GM19238 (cell line): Measurements from ENCODE around the gene P2RX3.
"Not testable (repeated sequence)": the region's sequence is repeated elsewhere in the genome, so short reads cannot be mapped to it uniquely, and the experiment has no call there.

ENCODE experiments used
- DNase-seq: peaks from one replicate; pipeline ENCODE4 v3.0.0; 2011; ENCODE audit warnings: low spot score; ENCODE audit not compliant: insufficient read length

The P2RX3 gene

DNA sequence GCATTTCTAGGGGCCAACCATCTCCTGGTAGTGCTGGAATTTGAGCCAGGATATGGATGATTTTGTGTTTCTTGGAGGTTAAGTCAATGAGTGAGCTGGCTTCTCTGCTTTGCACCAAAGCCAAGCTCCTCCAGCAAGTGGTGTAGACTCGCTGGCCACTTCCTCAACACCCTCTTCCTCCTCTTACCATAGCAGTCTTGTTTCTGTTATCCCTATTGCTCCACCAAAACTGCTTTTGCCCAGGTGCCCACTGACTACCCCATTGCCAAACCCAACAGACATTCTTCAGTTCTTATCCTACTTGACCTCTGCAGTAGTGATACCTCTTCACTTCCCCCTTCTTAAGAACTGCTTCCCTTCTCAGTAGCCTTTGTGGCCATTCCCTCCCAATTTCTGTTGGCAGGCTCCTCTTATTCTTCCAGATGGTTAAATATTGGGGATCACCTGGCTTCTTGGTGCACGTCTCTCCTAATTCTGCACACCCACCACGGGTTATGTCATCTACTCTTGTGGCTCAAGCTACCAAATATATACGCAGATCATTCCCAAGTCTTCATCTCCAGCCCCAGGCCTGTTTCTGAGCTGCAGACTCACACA, 59.3 kb downstream of the P2RX3 start:
- DNase-seq: no peak

DNA sequence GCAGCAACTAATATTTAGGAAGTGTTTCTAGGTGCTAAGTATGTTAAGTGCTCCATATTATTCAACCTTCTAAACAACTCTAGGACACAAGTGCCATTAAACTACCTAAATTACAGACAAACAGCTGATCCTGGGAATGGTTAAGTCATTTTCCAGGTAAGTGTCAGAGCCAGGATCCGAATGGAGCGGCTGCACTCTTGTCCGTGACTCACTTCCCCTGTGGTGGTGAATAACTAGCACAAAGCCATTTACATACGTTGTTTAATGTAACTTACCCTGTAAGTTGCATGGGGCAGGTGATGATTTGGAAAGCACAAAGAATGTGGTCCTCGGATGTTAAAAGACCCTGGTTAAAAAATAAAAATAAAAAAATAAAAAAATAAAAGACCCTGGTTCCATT, 61.1 kb downstream of the P2RX3 start:
- no peak for DNase-seq

- DNase-seq: no peak
Measured at GRCh38 chr11:57399972-57400578, 61.9 kb downstream of the P2RX3 start.

DNA sequence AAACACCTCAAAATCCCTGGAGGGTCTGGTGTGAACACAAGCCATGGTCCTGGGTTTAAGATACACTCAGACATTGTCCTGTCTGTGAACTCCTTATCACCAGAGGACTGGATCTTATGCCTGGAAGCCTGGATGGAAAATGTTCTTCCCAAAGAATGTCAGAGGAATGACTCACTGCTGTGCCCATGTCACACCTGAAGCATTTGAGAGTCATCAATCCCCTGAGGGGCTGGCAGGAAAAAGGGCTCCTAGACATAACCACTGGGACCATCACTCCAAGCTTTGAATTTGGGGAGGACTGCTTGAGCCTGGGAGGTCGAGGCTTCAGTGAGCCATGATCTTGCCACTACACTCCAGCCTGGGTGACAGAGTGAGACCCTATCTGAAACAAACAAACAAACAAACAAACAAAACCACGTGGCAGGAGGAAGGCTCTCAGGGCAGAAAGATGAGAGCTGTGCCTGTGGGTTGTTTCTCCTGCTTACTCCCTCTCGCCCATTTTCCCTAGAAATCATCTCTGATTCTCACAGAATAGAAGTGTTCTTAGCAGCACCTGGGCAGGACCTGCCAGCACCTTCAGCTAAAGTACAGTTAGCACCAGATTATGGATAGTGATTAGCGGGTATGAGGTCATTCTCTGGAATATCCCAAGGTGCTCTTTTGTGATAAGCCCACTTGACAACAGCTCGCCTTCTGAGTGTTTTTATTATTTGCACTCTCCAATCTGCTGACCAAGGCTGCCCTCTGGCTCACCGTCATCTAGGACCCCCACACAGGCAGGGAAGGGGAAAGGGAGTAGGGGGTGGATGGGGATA, 64.2 kb downstream of the P2RX3 start:
- DNase-seq: no peak

GRCh38 chr11:57403003-57403801, 65.0 kb downstream of the P2RX3 start:
- not testable (repeated sequence) for DNase-seq

- DNase-seq: no peak
Measured at GRCh38 chr11:57403802-57404147, 65.6 kb downstream of the P2RX3 start.

- no peak for DNase-seq
Measured at GRCh38 chr11:57405271-57405860, 67.2 kb downstream of the P2RX3 start.

- peak; percentile 32 for DNase-seq
Measured at GRCh38 chr11:57406337-57406904, 68.3 kb downstream of the P2RX3 start.

DNA sequence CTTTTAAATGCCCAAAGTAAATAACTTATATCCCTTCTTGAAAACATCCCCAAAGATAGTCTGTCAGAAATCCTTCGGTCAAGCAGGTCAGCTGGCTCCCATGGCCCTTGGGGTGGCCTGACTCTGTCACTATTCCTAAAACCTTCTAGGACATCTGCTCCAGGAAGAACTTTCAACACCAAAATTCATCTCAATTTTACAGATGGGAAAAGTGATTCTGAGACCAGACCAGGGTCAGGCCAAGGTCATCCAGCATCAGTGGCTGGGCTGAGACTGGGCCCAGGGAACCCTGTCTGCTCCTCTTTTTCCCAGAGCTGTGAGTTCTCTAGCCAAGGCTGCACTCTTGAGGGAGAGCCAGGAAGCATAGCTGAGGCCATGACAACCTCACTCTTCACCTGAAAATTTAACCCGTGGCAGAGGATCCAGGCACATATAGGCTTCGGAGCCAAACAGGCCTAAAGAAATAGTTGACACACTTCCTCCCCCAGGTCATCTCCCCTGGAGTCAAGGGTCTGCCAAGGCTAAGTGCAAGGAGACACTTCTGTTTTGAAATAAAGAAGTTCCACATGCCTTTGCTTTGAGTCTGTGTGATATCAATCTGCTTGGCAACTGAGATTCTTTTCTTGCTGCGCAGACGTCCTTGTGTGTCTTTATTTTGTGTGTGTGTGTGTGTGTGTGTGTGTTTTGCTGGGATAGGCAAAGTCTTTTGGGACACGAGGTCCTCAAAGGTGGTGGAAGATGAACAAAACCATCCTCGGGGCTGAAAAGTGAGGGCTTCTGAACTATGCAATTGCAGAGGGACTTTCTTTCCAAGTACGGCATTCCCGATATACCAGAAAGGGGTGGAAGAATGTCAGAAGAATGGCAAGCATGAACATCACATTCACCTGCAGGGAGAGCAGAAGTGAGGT, 69.1 kb downstream of the P2RX3 start:
- no peak for DNase-seq

GRCh38 chr11:57407941-57408475, 69.9 kb downstream of the P2RX3 start:
- DNase-seq: no peak

GRCh38 chr11:57408771-57409170, 70.6 kb downstream of the P2RX3 start:
- DNase-seq: no peak

- no peak for DNase-seq
Measured at GRCh38 chr11:57409321-57410100, 71.4 kb downstream of the P2RX3 start.

DNA sequence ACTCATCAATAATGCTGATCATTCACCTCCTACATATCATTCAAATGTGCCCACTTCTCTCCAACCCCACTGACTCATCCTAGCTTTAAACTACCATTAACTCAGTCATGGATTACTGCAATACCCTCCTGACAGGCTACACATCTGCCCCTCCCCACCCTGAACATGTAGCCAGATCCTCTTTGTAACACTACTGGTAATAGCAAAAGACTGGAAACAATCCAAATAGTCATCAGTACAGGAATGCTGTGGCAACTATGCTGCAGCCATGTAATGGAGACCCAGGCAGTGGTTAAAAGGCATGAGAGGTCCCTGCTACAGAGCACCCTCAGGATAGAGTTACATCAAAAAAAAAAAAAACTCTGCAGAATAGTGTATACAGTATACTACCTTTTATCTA, 72.1 kb downstream of the P2RX3 start:
- no peak for DNase-seq

- DNase-seq: no peak
Measured at GRCh38 chr11:57413681-57414080, 75.5 kb downstream of the P2RX3 start.

DNA sequence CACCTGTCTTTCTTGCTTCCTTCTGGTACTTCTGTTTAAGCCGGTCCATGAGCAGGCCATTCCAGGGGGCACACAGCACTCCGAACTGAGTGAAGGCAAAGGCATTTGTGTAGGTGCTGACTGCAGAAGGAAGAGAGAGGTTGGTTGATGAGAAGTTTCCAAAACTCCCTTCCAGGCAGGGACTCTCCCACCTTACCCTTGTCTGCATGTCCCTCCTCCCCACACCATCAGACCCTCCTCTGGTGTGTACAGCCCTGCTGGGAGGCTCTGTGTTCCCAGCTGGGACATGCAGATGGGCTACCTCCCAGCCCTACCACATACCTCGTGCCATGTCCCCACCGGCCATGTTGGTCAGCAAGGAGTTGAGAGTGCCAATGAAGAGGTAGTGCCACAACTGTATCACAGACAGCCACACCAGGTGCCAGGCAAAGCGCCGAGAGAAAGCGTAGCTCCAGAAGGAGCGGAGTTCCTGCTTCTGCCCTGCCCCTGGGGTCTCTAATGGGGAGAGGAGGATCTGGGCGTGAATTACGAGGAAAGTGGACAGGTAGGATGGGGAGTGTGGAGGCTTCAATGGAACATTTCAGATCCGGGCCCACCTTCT, 76.6 kb downstream of the P2RX3 start:
- DNase-seq: no peak

DNA sequence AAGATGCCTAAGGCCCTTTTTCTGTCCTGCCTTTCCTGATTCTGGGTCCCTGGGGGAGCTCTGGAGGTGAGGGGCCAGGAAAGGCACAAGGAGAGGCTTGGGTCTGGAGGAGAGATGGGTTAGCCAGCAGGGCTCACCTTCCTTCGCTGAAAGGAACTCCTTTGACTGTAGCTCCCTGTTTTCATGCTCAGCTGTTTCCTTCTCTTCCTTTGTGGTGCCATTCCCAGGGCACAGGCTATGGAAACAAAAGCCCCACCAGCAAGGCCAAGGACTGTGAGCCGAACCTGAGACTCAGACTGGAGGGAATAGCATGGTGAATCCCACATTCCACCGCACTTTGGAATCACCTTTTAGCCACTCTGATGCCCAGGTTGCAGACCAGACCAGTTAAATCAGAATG, 78.3 kb downstream of the P2RX3 start:
- no peak for DNase-seq

GRCh38 chr11:57417056-57417455, 78.9 kb downstream of the P2RX3 start:
- DNase-seq: no peak

DNA sequence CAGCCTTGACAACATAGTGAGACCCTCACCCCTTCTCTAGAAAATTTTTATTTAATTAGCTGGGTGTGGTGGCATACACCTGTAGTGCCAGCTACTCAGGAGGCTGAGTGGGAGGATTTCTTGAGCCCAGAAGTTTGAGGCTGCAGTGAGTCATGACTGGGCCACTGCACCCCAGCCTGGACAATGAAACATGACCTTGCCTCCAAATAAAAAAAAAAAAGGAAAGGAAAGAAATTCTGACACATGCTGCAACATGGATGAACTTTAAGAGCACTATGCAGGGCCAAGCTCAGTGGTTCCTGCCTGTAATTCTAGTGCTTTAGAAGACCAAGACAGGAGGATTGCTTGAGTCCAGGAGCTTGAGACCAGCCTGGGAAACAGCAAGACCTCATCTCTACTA, 80.0 kb downstream of the P2RX3 start:
- no peak for DNase-seq

- DNase-seq: no peak
Measured at GRCh38 chr11:57419146-57419545, 81.0 kb downstream of the P2RX3 start.
